DMS53 treated with DMSO at 0.1 percent for 48 hours (cell line): Measurements from ENCODE around the gene SAA4.
"Not testable (repeated sequence)": the region's sequence is repeated elsewhere in the genome, so short reads cannot be mapped to it uniquely, and the experiment has no call there.

Experiments
- DNase-seq: peaks from one replicate; lab custom pipeline; 2025; ENCODE audit not compliant: unreplicated experiment; lab: John Stamatoyannopoulos, UW

SAA4 gene

GRCh38 chr11:18247191-18247581, 10.6 kb upstream of the SAA4 start:
- not testable (repeated sequence) for DNase-seq

- DNase-seq: not testable (repeated sequence)
Observed at GRCh38 chr11:18246379-18247190, 10.0 kb upstream of the SAA4 start.

- DNase-seq: no peak
Observed at GRCh38 chr11:18245396-18245795, 8.8 kb upstream of the SAA4 start.

- peak; percentile 53 for DNase-seq
Observed at GRCh38 chr11:18243783-18244362, 7.3 kb upstream of the SAA4 start.

GRCh38 chr11:18239655-18240054, 3.1 kb upstream of the SAA4 start:
- no peak for DNase-seq

- no peak for DNase-seq
Observed at GRCh38 chr11:18235394-18236334, 938 bp downstream of the SAA4 start.

- DNase-seq: no peak
Observed at GRCh38 chr11:18233912-18234311, 2.7 kb downstream of the SAA4 start.

- DNase-seq: no peak
Observed at GRCh38 chr11:18230859-18231258, 5.7 kb downstream of the SAA4 start.

- DNase-seq: no peak
Observed at GRCh38 chr11:18229501-18229900, 7.1 kb downstream of the SAA4 start.

- DNase-seq: no peak
Observed at GRCh38 chr11:18225913-18226312, 10.7 kb downstream of the SAA4 start.

- DNase-seq: peak; percentile 85
Observed at GRCh38 chr11:18223591-18224387, 12.8 kb downstream of the SAA4 start.

- no peak for DNase-seq
Observed at GRCh38 chr11:18222814-18223421, 13.7 kb downstream of the SAA4 start.

GRCh38 chr11:18221274-18221876, 15.2 kb downstream of the SAA4 start:
- no peak for DNase-seq

GRCh38 chr11:18209058-18209457, 27.5 kb downstream of the SAA4 start:
- DNase-seq: no peak

GRCh38 chr11:18204771-18205170, 31.8 kb downstream of the SAA4 start:
- DNase-seq: no peak

GRCh38 chr11:18204220-18204619, 32.4 kb downstream of the SAA4 start:
- DNase-seq: no peak

GRCh38 chr11:18203723-18204122, 32.9 kb downstream of the SAA4 start:
- no peak for DNase-seq

- DNase-seq: not testable (repeated sequence)
Observed at GRCh38 chr11:18197738-18198137, 38.9 kb downstream of the SAA4 start.

GRCh38 chr11:18196532-18196931, 40.1 kb downstream of the SAA4 start:
- no peak for DNase-seq

- no peak for DNase-seq
Observed at GRCh38 chr11:18193010-18193409, 43.6 kb downstream of the SAA4 start.
